PC-9 (cell line): ENCODE data around the gene ELL3.

Experiments used
- CTCF ChIP-seq: fragments of 200-600 bp; sonication (generic); conservative IDR thresholded peaks from 2 replicates; pipeline ENCODE4 v1.6.1; 2017; ENCODE audit warnings: mixed run types, antibody characterized with exemption, mild to moderate bottlenecking, moderate library complexity
- EZH2 ChIP-seq: fragments of 200-600 bp; sonication (generic); IDR thresholded peaks from 2 replicates; pipeline ENCODE4 v1.8.0; 2017; ENCODE audit warnings: antibody characterized with exemption, low read depth

- TF ChIP-seq CTCF (no peak), EZH2 (no peak)
These were observed 23.7 kb upstream of the ELL3 start, which contains the start of gene HYPK for GRCh38 chr15:43800286-43801141.
